PC-3 (cell line): ENCODE data around the gene DIP2C. TPM values are rescaled to one million over a fixed set of nuclear protein-coding genes. Genes with fewer than 3 reads are reported as not detected.
"Not testable (repeated sequence)": the region's sequence is repeated elsewhere in the genome, so short reads cannot be mapped to it uniquely, and the experiment has no call there.

Experiments used
- ATAC-seq: fragments of 200-7000 bp; cut with Tn5 transposase; 2 replicates; pipeline ENCODE4 v1.9.1; 2020; ENCODE audit warnings: mild to moderate bottlenecking, moderate library complexity
- BruUV-seq: library from RNA; stranded (reverse); fragments of 400-500 nt; replicated peaks from 2 replicates; lab custom pipeline; 2021; lab: Mats Ljungman, UMichigan
- CTCF ChIA-PET: fragments of 300-600 bp; sonication (Branson Sonifier 250); formaldehyde crosslinking; loops from one replicate; lab custom pipeline; 2022; ENCODE audit warnings: antibody characterized with exemption; lab: Charles Lee
- POLR2A ChIA-PET: fragments of 300-600 bp; sonication (Branson Sonifier 250); formaldehyde crosslinking; loops from one replicate; lab custom pipeline; 2022; ENCODE audit warnings: antibody characterized with exemption; ENCODE audit not compliant: unreplicated experiment; lab: Charles Lee
- DNase-seq: peaks from one replicate; pipeline ENCODE4 v3.0.0-alpha.2; 2015
- H2AFZ ChIP-seq: fragments of 300-600 bp; sonication (generic); 2 replicates; pipeline ENCODE4 v1.6.0; 2016; ENCODE audit warnings: antibody characterized with exemption, low read length
- H3F3A ChIP-seq: fragments of 300-600 bp; sonication (generic); one replicate; pipeline ENCODE4 v1.6.0; 2017; ENCODE audit warnings: antibody characterized with exemption, low read length, control low read depth, mild to moderate bottlenecking; ENCODE audit not compliant: unreplicated experiment
- H3K27ac ChIP-seq: fragments of 300-600 bp; sonication (generic); 2 replicates; pipeline ENCODE4 v1.5.1; 2016; ENCODE audit warnings: mild to moderate bottlenecking, low read length
- H3K27me3 ChIP-seq: fragments of 300-600 bp; sonication (generic); 2 replicates; pipeline ENCODE4 v1.6.1; 2016; ENCODE audit warnings: low read length, mixed read lengths
- H3K36me3 ChIP-seq: fragments of 300-600 bp; sonication (generic); 2 replicates; pipeline ENCODE4 v1.6.1; 2016; ENCODE audit warnings: low read depth, mixed run types, low read length, mixed read lengths
- H3K4me1 ChIP-seq: fragments of 300-600 bp; sonication (generic); 2 replicates; pipeline ENCODE4 v1.5.1; 2016; ENCODE audit warnings: low read length; ENCODE audit not compliant: insufficient read depth
- H3K4me2 ChIP-seq: fragments of 300-600 bp; sonication (generic); 2 replicates; pipeline ENCODE4 v1.6.0; 2016; ENCODE audit warnings: low read length
- H3K4me3 ChIP-seq: fragments of 300-600 bp; sonication (generic); 2 replicates; pipeline ENCODE4 v1.5.1; 2016; ENCODE audit warnings: mild to moderate bottlenecking, low read length, mixed read lengths
- H3K79me2 ChIP-seq: fragments of 300-600 bp; sonication (generic); 2 replicates; pipeline ENCODE4 v1.6.1; 2017; ENCODE audit warnings: low read length, mixed read lengths
- H3K9ac ChIP-seq: fragments of 300-600 bp; sonication (generic); 2 replicates; pipeline ENCODE4 v1.6.0; 2016; ENCODE audit warnings: mild to moderate bottlenecking, low read length
- H3K9me2 ChIP-seq: fragments of 300-600 bp; sonication (generic); replicated peaks from 2 replicates; pipeline ENCODE4 v1.6.1; 2016; ENCODE audit warnings: mixed run types, low read length, mixed read lengths
- H3K9me3 ChIP-seq: fragments of 300-600 bp; sonication (generic); 2 replicates; pipeline ENCODE4 v1.6.1; 2016; ENCODE audit warnings: low read length, mixed read lengths
- H4K20me1 ChIP-seq: fragments of 300-600 bp; sonication (generic); 2 replicates; pipeline ENCODE4 v1.6.1; 2016; ENCODE audit warnings: low read length, mixed read lengths
- CTCF ChIP-seq: fragments of 300-600 bp; sonication (generic); conservative IDR thresholded peaks from 2 replicates; pipeline ENCODE4 v1.5.1; 2017; ENCODE audit warnings: antibody characterized with exemption, low read depth, mild to moderate bottlenecking, low read length
- EZH2 ChIP-seq: fragments of 300-600 bp; sonication (generic); IDR thresholded peaks from one replicate; pipeline ENCODE4 v1.6.1; 2017; ENCODE audit warnings: antibody characterized with exemption, mild to moderate bottlenecking, low read length; ENCODE audit not compliant: unreplicated experiment
- EZH2phosphoT487 ChIP-seq: fragments of 300-600 bp; sonication (generic); IDR thresholded peaks from 2 replicates; pipeline ENCODE4 v1.6.1; 2018; ENCODE audit warnings: mild to moderate bottlenecking, antibody characterized with exemption, low read length, borderline replicate concordance
- intact Hi-C: fragments of 100-400 bp; cut with micrococcal nuclease; formaldehyde crosslinking; loops from 2 replicates; pipeline ENCODE4 v1.9.0; 2023
- total RNA-seq: library from RNA; depleted of rRNA; stranded (reverse); fragments of >200 nt; gene quantifications from 2 replicates; pipeline ENCODE4 v1.2.3, GENCODE V29; 2014

DIP2C gene
- total RNA-seq, 1 experiment from 2014 or later = 3.1 TPM

- Histone ChIP-seq H3K27ac (no peak overlapping the region), H2AFZ (no peak overlapping the region), H3K4me1 (no peaks in the 10 kb centered on the region), H4K20me1 (no peaks in the 10 kb centered on the region), H3K27me3 (no peaks in the 10 kb centered on the region), H3K36me3 (no peaks in the 10 kb centered on the region), H3K9me2 (no peaks in the 10 kb centered on the region), H3F3A (no peaks in the 10 kb centered on the region), H3K79me2 (no peaks in the 10 kb centered on the region), H3K9ac (no peak overlapping the region), H3K4me2 (no peak overlapping the region), H3K9me3 (no peaks in the 10 kb centered on the region), H3K4me3 (no peak overlapping the region)
- DNase-seq (no peak), ATAC-seq (no peak)
- CTCF ChIA-PET = no interaction called here
- BruUV-seq = no TSS peak
- intact Hi-C loops = no loop called here
- POLR2A ChIA-PET = no interaction called here
- TF ChIP-seq EZH2 (no peak), EZH2phosphoT487 (no peak), CTCF (no peak)
Measured at GRCh38 chr10:534047-534566, 155.4 kb downstream of the DIP2C start.

- Histone ChIP-seq H3K9me2 (no peaks in the 10 kb centered on the region), H3K9ac (no peak overlapping the region), H3F3A (no peaks in the 10 kb centered on the region), H3K4me3 (no peak overlapping the region), H4K20me1 (no peaks in the 10 kb centered on the region), H3K27me3 (no peaks in the 10 kb centered on the region), H2AFZ (no peak overlapping the region), H3K79me2 (no peaks in the 10 kb centered on the region), H3K36me3 (no peaks in the 10 kb centered on the region), H3K27ac (no peak overlapping the region), H3K9me3 (no peaks in the 10 kb centered on the region), H3K4me2 (no peak overlapping the region), H3K4me1 (no peaks in the 10 kb centered on the region)
- no peak for TF ChIP-seq EZH2
- no peak for TF ChIP-seq CTCF
- TF ChIP-seq EZH2phosphoT487 = no peak
- ChIA-PET CTCF (no interaction called here), POLR2A (no interaction called here)
- DNase-seq (no peak), ATAC-seq (no peak)
- BruUV-seq = no TSS peak
- intact Hi-C loops = no loop called here
Measured at GRCh38 chr10:533611-534010, 155.9 kb downstream of the DIP2C start.

- H4K20me1 ChIP-seq = no peaks in the 10 kb centered on the region
- no peak overlapping the region for H2AFZ ChIP-seq
- H3K79me2 ChIP-seq = no peaks in the 10 kb centered on the region
- TF ChIP-seq EZH2phosphoT487 (no peak), CTCF (no peak), EZH2 (no peak)
- ATAC-seq = no peak
- intact Hi-C loops = no loop called here
- no peak overlapping the region for H3K4me3 ChIP-seq
- H3K27ac ChIP-seq = no peak overlapping the region
- no peaks in the 10 kb centered on the region for H3K36me3 ChIP-seq
- ChIA-PET POLR2A (no interaction called here), CTCF (no interaction called here)
- H3K4me2 ChIP-seq = no peak overlapping the region
- no TSS peak for BruUV-seq
- no peak for DNase-seq
- no peaks in the 10 kb centered on the region for H3K9me2 ChIP-seq
- no peak overlapping the region for H3K9ac ChIP-seq
- H3F3A ChIP-seq = no peaks in the 10 kb centered on the region
- no peaks in the 10 kb centered on the region for H3K27me3 ChIP-seq
- no peaks in the 10 kb centered on the region for H3K9me3 ChIP-seq
- no peaks in the 10 kb centered on the region for H3K4me1 ChIP-seq
Measured at GRCh38 chr10:533186-533585, 156.3 kb downstream of the DIP2C start.

GRCh38 chr10:532331-532730 is 157.1 kb downstream of the DIP2C start:
- H3K27ac ChIP-seq, CTCF ChIA-PET, H3K27me3 ChIP-seq, H3K79me2 ChIP-seq, H3K9me3 ChIP-seq, DNase-seq, H3K9ac ChIP-seq, H2AFZ ChIP-seq, intact Hi-C loops, H3K4me3 ChIP-seq, H3K4me2 ChIP-seq, BruUV-seq, POLR2A ChIA-PET, H3K4me1 ChIP-seq, H3F3A ChIP-seq, H3K9me2 ChIP-seq, ATAC-seq, H4K20me1 ChIP-seq, H3K36me3 ChIP-seq: not testable (repeated sequence)
